Motor neuron (in vitro differentiated cells): ENCODE measurements around the gene PSMB7. TPM values are rescaled to one million over a fixed set of nuclear protein-coding genes. Genes with fewer than 3 reads are reported as not detected.

ENCODE experiments used
- ATAC-seq, 8 experiments: fragments of 200-7000 bp; cut with Tn5 transposase; replicated peaks in 6 of 8; 2 replicates each; pipeline ENCODE4 v1.8.0; 2021; ENCODE audit warnings: mild to moderate bottlenecking in 8 of 8, moderate library complexity in 8 of 8
- H3K27ac ChIP-seq, 2 donors: fragments of 250-450 bp; sonication (Bioruptor Pico); 2 replicates each; pipeline ENCODE4 v1.9.0; 2021; ENCODE audit warnings: antibody characterized with exemption in 2 of 2, mild to moderate bottlenecking in 2 of 2, moderate library complexity in 1 of 2
- H3K4me1 ChIP-seq, 2 donors: fragments of 250-450 bp; sonication (Bioruptor Pico); replicated peaks in 1 of 2; 2 replicates each; pipeline ENCODE4 v1.6.1; 2021; ENCODE audit warnings: antibody characterized with exemption in 2 of 2, mild to moderate bottlenecking in 2 of 2, moderate library complexity in 1 of 2
- H3K4me3 ChIP-seq, 5 donors: fragments of 250-450 bp; sonication (Bioruptor Pico); 2 replicates each; pipeline ENCODE4 v1.9.0; 2021; ENCODE audit warnings: antibody characterized with exemption in 5 of 5, mild to moderate bottlenecking in 5 of 5, moderate library complexity in 4 of 5
- WGBS, 10 experiments: fragments of 450-650 bp; shearing (Covaris generic); methylation state at CpG; one replicate each; pipeline ENCODE4 v1.0.0; 2022; 5-methylcytosine and 5-hydroxymethylcytosine counted together
- in situ Hi-C, 9 experiments: fragments of 400-800 bp; cut with MboI; loops; one replicate each; pipeline ENCODE4 v1.15.0; 2021; ENCODE audit warnings: low sequenced_read_pairs in 9 of 9, low pct_unique_long_range_greater_than_20kb in 2 of 9; ENCODE audit not compliant: unreplicated experiment in 9 of 9
- total RNA-seq, 8 experiments: library from RNA; unstranded; fragments of 300-600 nt; gene quantifications; 2 replicates each; pipeline versions ENCODE4 v1.2.3 to v1.2.4, GENCODE V29; 2022

Gene PSMB7
- total RNA-seq, 8 experiments from 2014 or later: 169 to 289 (median 207) TPM

- in situ Hi-C loops: no loop called here
- no peak overlapping the region for H3K4me3 ChIP-seq
- peak in 1 of 8 experiments; percentile 37 for ATAC-seq
- 36 to 100% (median 67%) methylated on average over 1 to 3 of the region's 3 CpGs; no CpG with 5 or more reads in 2 of the 10 experiments for WGBS, 10 experiments
- H3K4me1 ChIP-seq: peaks cover 15 to 41% of the 10 kb centered on the region in 2 donors
- no peak overlapping the region for H3K27ac ChIP-seq
Measured at GRCh38 chr9:124368692-124369091, 46.5 kb downstream of the PSMB7 start.

DNA sequence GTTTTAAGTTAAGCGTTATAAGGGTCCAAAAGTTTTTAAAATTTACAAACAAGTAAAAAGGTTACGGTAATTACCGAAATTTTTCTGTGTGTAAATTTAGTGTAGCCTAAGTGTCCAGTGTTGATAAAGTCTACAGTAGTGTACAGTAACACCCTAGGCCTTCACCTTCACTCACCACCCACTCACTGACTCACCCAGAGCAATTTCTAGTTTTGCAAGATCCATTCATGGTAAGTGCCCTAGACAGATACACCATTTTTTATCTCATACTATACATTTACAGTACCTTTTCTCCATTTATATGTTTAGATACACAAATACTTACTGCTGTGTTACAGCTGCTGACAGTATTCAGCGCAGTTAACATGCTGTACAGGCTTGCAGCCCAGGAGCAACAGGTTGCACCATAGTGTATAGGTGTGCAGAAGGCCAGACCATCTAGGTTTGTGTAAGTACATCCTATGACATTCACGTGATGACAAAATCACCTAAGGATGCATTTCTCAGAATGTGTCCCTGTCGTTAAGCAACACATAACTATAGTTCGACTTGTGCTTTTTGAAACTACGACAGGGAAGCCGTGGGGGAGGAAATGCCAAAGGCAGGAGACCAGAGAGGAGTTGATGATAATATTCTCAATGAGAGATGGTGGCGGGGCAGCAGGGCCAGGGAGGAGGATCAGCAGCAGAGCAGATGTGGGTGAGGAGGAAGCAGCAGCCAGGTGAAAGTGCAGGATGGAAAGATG lies 48.6 kb downstream of the PSMB7 start:
- 58 to 100% (median 97%) methylated on average over 2 to 9 of the region's 10 CpGs; no CpG with 5 or more reads in 2 of the 10 experiments for WGBS, 10 experiments
- in situ Hi-C loops: no loop called here
- ATAC-seq: no peak

GRCh38 chr9:124365036-124365435 lies 50.2 kb downstream of the PSMB7 start:
- Histone ChIP-seq H3K27ac (peak overlapping the region in 1 of 2 donors; percentile 8), H3K4me1 (peaks cover 27 to 36% of the 10 kb centered on the region in 2 donors), H3K4me3 (no peak overlapping the region)
- peak in 4 of 8 experiments; percentile 40 to 65 (median 54) for ATAC-seq
- in situ Hi-C loops: no loop called here
- WGBS, 10 experiments: 67 to 95% (median 83%) methylated on average over 2 to 8 of the region's 8 CpGs; no CpG with 5 or more reads in 3 of the 10 experiments

More for the DNA sequence above, 48.6 kb downstream of the PSMB7 start:
- Histone ChIP-seq H3K4me1 (peaks cover 15 to 41% of the 10 kb centered on the region in 2 donors), H3K27ac (no peak overlapping the region), H3K4me3 (no peak overlapping the region)

GRCh38 chr9:124364141-124364540 lies 51.1 kb downstream of the PSMB7 start:
- WGBS, 10 experiments: 83 to 100% (median 98%) methylated on average over 1 to 3 of the region's 4 CpGs; no CpG with 5 or more reads in 2 of the 10 experiments
- Histone ChIP-seq H3K4me3 (no peak overlapping the region), H3K4me1 (peaks cover 23 to 30% of the 10 kb centered on the region in 2 donors), H3K27ac (no peak overlapping the region)
- in situ Hi-C loops: no loop called here
- no peak for ATAC-seq

- Histone ChIP-seq H3K27ac (no peak overlapping the region), H3K4me1 (peaks cover 18 to 24% of the 10 kb centered on the region in 2 donors), H3K4me3 (no peak overlapping the region)
- ATAC-seq: peak in 1 of 8 experiments; percentile 21
- 84 to 100% (median 94%) methylated on average over 2 to 17 of the region's 21 CpGs; no CpG with 5 or more reads in 1 of the 10 experiments for WGBS, 10 experiments
- in situ Hi-C loops: no loop called here
Measured at GRCh38 chr9:124363326-124364096, 51.7 kb downstream of the PSMB7 start.

GRCh38 chr9:124361128-124361527 lies 54.1 kb downstream of the PSMB7 start:
- in situ Hi-C loops: no loop called here
- 37 to 96% (median 59%) methylated on average over 3 to 8 of the region's 8 CpGs; no CpG with 5 or more reads in 2 of the 10 experiments for WGBS, 10 experiments
- H3K27ac ChIP-seq: no peak overlapping the region
- ATAC-seq: peak in 2 of 8 experiments; percentile 54 to 64
- peaks cover 18 to 19% of the 10 kb centered on the region in 2 donors for H3K4me1 ChIP-seq
- H3K4me3 ChIP-seq: no peak overlapping the region

GRCh38 chr9:124359855-124360678 lies 55.2 kb downstream of the PSMB7 start:
- in situ Hi-C loops: no loop called here

DNA sequence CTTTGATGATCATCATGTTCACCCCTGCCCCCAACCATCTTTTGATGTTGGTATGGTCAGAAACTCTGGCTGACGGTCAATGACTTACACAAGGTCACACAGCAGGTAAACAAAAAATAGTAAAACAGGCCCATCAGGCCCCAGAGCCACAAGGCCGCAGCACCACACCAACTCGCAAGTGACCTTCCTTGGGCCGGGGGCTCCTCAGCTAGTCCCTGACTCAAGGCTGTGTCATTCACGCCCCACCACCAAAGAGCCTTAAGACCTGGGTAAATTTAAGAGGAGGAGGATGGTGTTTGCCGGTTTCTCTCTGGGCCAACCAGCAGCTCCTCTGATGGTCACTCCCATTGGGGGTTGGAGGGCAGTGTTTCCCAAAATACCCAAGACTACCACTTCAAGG lies 55.8 kb downstream of the PSMB7 start:
- 80 to 100% (median 100%) methylated on average over 1 to 5 of the region's 6 CpGs; no CpG with 5 or more reads in 5 of the 10 experiments for WGBS, 10 experiments
- no peak overlapping the region for H3K27ac ChIP-seq
- in situ Hi-C loops: no loop called here
- H3K4me1 ChIP-seq: peaks cover 15 to 18% of the 10 kb centered on the region in 2 donors
- no peak overlapping the region for H3K4me3 ChIP-seq
- no peak for ATAC-seq

More at GRCh38 chr9:124359855-124360678, 55.2 kb downstream of the PSMB7 start:
- Histone ChIP-seq H3K27ac (no peak overlapping the region), H3K4me3 (no peak overlapping the region), H3K4me1 (peaks cover 19 to 20% of the 10 kb centered on the region in 2 donors)
- peak in 3 of 8 experiments; percentile 82 to 89 (median 87) for ATAC-seq
- 36 to 100% (median 83%) methylated on average over 1 to 9 of the region's 11 CpGs; no CpG with 5 or more reads in 4 of the 10 experiments for WGBS, 10 experiments

- H3K4me3 ChIP-seq: no peak overlapping the region
- WGBS, 10 experiments: 67 to 100% (median 95%) methylated on average over 1 to 13 of the region's 13 CpGs; no CpG with 5 or more reads in 1 of the 10 experiments
- peaks cover 14 to 18% of the 10 kb centered on the region in 2 donors for H3K4me1 ChIP-seq
- no peak for ATAC-seq
- in situ Hi-C loops: no loop called here
- no peak overlapping the region for H3K27ac ChIP-seq
Measured at GRCh38 chr9:124358631-124359030, 56.6 kb downstream of the PSMB7 start.

DNA sequence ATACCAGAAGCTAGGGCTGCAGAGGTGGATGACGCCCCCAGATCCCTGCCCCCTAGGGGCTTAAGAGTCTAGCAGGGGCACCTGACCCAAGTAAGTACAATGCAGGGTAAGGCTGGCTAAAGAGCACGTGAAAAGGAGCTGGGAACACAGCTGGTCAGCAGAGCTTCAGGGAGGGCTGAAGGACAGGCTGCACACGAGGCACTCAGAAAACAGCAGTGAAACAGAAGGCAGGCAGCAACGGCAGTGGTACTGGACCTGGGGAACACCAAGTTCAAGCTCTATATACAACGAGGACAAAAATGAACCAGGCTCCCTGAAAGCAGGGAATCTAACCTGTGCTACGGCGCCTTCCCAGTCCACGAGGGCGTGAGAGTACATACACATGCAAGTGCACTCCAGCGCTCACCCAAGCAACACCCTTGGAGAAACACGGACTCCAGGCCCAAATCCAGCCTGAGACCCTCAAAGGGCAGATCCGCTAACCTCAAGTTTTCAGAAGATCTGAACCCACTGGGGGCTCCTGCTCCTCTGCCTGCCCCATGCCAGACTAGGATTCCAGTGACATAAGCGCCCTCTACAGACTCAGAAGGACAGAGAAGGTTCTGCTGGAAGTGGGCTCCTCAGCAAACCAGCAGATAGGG lies 57.4 kb downstream of the PSMB7 start:
- in situ Hi-C loops: no loop called here
- Histone ChIP-seq H3K27ac (no peak overlapping the region), H3K4me3 (no peak overlapping the region), H3K4me1 (peaks cover 14 to 18% of the 10 kb centered on the region in 2 donors)
- WGBS, 10 experiments: 67 to 100% (median 88%) methylated on average over 1 to 9 of the region's 13 CpGs; no CpG with 5 or more reads in 3 of the 10 experiments
- ATAC-seq: peak in 2 of 8 experiments; percentile 8 to 35

DNA sequence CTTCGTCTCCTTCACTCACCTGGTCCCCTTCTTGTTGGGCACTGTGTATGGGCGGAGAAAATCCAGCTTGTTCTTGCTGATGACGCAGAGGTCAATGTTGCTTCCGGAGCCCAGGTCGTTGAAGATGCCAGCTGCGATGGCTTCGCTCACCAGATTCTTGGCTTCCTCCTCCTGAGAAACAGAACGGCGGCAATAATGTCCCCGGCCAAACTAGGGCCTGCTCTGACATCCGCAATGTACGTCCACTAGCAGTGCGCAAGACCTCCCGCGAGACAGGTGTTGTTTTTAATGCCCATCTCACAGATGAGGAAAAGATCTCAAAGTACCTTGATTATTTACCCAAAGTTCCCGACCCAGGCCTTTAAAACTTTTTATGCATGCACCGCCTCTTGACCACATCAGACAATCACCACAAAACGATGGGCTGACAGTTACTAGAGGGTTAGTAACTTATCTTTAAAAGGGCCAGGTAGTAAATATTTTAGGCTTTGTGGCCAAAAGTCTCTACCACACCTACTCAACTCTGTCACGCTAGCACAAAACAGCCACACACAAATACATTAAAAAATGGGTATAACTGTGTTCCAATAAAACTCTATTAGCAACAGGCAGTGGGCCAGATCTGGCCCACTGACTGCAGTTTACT lies 58.4 kb downstream of the PSMB7 start:
- no peak overlapping the region for H3K27ac ChIP-seq
- no peak overlapping the region for H3K4me3 ChIP-seq
- ATAC-seq: no peak
- peaks cover 14 to 18% of the 10 kb centered on the region in 2 donors for H3K4me1 ChIP-seq
- in situ Hi-C loops: no loop called here
- WGBS, 10 experiments: 83 to 100% (median 92%) methylated on average over 1 to 12 of the region's 19 CpGs
